Fibroblast of skin of scalp (primary cell): ENCODE data around the gene ACOT11.

Experiments
- DNase-seq: peaks from one replicate; pipeline ENCODE4 v3.0.0-alpha.2; 2013

ACOT11 gene

GRCh38 chr1:54593571-54594160 lies 45.6 kb downstream of the ACOT11 start:
- DNase-seq, result no peak

GRCh38 chr1:54594463-54594862 lies 46.4 kb downstream of the ACOT11 start:
- DNase-seq, result no peak

GRCh38 chr1:54595956-54596498 lies 48.0 kb downstream of the ACOT11 start:
- no peak for DNase-seq

GRCh38 chr1:54596756-54597155 lies 48.7 kb downstream of the ACOT11 start:
- no peak for DNase-seq

- no peak for DNase-seq
Measured at GRCh38 chr1:54597455-54598030, 49.5 kb downstream of the ACOT11 start.

- no peak for DNase-seq
Measured at GRCh38 chr1:54599211-54599823, 51.3 kb downstream of the ACOT11 start.

- DNase-seq, result no peak
Measured at GRCh38 chr1:54600947-54601721, 53.1 kb downstream of the ACOT11 start.

GRCh38 chr1:54601730-54602129 lies 53.7 kb downstream of the ACOT11 start:
- DNase-seq, result no peak

GRCh38 chr1:54602554-54602953 lies 54.5 kb downstream of the ACOT11 start:
- DNase-seq, result no peak

- DNase-seq, result no peak
Measured at GRCh38 chr1:54603241-54603640, 55.2 kb downstream of the ACOT11 start.

GRCh38 chr1:54604051-54604450 lies 56.0 kb downstream of the ACOT11 start:
- DNase-seq, result no peak

GRCh38 chr1:54604572-54605370 lies 56.7 kb downstream of the ACOT11 start:
- no peak for DNase-seq

GRCh38 chr1:54606096-54606989 lies 58.3 kb downstream of the ACOT11 start:
- DNase-seq, result no peak

GRCh38 chr1:54606990-54607325 lies 58.9 kb downstream of the ACOT11 start:
- DNase-seq, result no peak

GRCh38 chr1:54607821-54608565 lies 60.0 kb downstream of the ACOT11 start:
- no peak for DNase-seq

GRCh38 chr1:54608566-54609230 lies 60.7 kb downstream of the ACOT11 start:
- DNase-seq, result no peak

- no peak for DNase-seq
Measured at GRCh38 chr1:54609301-54609921, 61.4 kb downstream of the ACOT11 start.

GRCh38 chr1:54610048-54610447 lies 62.0 kb downstream of the ACOT11 start:
- no peak for DNase-seq
